GM10248 (cell line): Measurements from ENCODE around the gene TMEM259.

Experiments
- CTCF ChIA-PET: fragments of 300-600 bp; sonication (Branson Sonifier 250); formaldehyde crosslinking; extraction: SDS; loops from one replicate; lab custom pipeline; 2021; ENCODE audit warnings: antibody characterized with exemption; lab: Yijun Ruan, JAX
- POLR2A ChIA-PET: fragments of 350-650 bp; sonication (Branson Sonifier 250); formaldehyde crosslinking; extraction: SDS; loops from one replicate; lab custom pipeline; 2020; ENCODE audit warnings: antibody characterized with exemption; lab: Yijun Ruan, JAX
- DNase-seq: peaks from one replicate; pipeline ENCODE4 v3.0.0; 2012; ENCODE audit errors: extremely low spot score
- TF ChIP-seq, protein P1 (sequence below): IDR thresholded peaks from 2 replicates; pipeline ENCODE4 v1.5.1; 2012; ENCODE audit warnings: mild to moderate bottlenecking, low read depth; ENCODE audit errors: extremely low read depth, missing control alignments, control extremely low read depth

TMEM259 gene

DNA sequence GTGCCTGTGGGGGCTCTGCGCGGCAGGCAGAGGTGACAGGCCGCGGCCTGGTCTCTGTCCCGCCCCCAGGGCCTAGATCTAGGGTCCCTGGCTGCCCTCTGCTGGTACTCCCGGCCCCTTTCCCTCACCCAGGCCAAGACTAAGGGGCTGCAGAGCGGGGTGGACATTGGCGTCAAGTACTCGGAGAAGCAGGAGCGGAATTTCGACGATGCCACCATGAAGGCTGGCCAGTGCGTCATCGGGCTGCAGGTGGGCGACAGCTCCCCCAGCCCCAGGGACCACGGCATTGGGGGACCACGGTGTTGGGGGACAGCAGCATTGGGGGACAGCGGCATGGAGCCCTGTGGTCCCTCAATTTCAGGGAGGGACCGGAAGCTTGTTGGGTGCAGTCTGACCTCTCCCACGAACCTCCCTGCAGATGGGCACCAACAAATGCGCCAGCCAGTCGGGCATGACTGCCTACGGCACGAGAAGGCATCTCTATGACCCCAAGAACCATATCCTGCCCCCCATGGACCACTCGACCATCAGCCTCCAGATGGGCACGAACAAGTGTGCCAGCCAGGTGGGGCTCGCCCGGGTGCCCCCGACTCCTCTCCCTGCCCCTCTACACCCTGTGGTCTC is 15.2 kb upstream of the TMEM259 start:
- TF ChIP-seq, protein P1, sequence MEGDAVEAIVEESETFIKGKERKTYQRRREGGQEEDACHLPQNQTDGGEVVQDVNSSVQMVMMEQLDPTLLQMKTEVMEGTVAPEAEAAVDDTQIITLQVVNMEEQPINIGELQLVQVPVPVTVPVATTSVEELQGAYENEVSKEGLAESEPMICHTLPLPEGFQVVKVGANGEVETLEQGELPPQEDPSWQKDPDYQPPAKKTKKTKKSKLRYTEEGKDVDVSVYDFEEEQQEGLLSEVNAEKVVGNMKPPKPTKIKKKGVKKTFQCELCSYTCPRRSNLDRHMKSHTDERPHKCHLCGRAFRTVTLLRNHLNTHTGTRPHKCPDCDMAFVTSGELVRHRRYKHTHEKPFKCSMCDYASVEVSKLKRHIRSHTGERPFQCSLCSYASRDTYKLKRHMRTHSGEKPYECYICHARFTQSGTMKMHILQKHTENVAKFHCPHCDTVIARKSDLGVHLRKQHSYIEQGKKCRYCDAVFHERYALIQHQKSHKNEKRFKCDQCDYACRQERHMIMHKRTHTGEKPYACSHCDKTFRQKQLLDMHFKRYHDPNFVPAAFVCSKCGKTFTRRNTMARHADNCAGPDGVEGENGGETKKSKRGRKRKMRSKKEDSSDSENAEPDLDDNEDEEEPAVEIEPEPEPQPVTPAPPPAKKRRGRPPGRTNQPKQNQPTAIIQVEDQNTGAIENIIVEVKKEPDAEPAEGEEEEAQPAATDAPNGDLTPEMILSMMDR, result no peak
- ChIA-PET CTCF (interaction anchor here (1.5 to 4.7 kb wide), 2 partner anchors 9 to 209 kb away, joined by 3 to 32 read pairs; partner anchors contain the start of gene CNN2), POLR2A (interaction anchor here (0.6 kb wide), 1 partner anchor 70 kb away, joined by 3 read pairs; no protein-coding TSS in a partner anchor)
- no peak for DNase-seq

DNA sequence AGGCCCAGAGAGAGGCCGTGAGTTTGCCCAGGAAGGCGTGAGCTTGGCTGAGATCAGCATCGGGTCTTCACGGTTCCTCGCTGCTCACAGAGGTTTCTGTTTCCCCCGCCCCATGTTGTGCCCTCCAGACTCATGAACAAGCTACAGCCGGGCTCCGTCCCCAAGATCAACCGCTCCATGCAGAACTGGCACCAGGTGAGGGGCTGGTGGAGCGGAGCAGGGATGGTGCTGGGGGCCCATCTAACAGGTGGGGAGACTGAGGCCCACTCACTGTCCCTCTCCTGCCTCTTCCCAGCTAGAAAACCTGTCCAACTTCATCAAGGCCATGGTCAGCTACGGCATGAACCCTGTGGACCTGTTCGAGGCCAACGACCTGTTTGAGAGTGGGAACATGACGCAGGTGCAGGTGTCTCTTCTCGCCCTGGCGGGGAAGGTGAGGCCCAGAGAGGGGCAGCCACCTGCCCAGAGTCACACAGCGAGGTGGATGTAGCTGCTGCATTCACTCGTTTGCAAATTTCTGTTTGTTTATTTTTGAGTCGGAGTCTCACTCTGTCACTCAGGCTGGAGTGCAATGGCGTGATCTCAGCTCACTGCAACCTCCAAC is 11.4 kb upstream of the TMEM259 start:
- ChIA-PET CTCF (interaction anchor here (1.0 to 1.5 kb wide), 2 partner anchors 11 to 212 kb away, joined by 3 to 4 read pairs; partner anchors contain the start of gene RNU6-2), POLR2A (interaction anchor here (0.6 to 0.7 kb wide), 2 partner anchors 72 to 159 kb away, joined by 4 read pairs; no protein-coding TSS in a partner anchor)
- TF ChIP-seq, protein P1, result no peak
- no peak for DNase-seq

DNA sequence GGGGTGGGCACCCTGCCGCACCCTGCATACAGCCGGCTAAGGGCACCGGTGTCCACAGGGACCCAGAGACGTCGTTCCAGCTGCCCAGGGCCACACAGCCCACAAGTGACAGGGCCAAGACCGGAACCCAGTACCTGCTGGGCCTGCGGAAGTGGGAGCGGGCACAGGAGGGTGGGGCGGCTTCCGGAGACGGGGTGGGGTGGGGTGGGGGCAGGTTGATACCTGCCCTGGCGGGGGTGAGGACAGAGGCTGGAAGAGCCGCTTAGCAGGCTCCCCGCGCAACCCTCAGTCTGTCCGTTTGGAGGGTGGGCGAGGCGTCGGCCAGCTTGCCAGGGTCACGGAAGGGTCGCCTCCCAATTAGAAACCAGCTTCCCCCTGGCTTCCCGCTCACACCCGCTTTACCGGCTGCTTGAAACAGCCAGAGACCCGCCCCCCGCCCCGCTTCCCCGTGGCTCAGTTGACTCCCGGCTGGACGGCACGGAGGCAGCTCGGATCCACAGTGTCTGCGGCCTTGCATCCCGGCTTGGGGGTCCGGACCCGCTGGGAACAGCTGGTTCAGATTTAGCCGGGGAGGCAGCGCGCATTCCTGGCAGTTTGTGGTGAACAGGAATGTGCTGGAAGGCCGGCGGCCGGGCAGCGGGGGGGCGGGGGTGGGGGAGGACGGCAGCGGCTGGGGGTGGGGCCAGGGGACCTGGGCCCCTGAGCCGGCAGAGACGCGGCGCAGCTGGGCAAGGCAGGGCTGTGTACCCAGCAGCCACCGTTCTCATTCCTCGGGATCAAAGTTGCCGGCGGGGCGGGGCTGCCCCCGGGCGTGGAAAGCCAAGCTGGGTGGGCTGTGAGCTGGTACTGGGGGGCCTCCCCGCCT is 7.4 kb upstream of the TMEM259 start:
- peak; percentile 62 for DNase-seq
- CTCF ChIA-PET, result interaction anchor here (1.0 to 5.8 kb wide), 9 partner anchors 10 to 238 kb away, joined by 3 to 32 read pairs (median 3); partner anchors contain the start of gene ABCA7
- TF ChIP-seq, protein P1, result no peak
- POLR2A ChIA-PET, result no interaction called here

DNA sequence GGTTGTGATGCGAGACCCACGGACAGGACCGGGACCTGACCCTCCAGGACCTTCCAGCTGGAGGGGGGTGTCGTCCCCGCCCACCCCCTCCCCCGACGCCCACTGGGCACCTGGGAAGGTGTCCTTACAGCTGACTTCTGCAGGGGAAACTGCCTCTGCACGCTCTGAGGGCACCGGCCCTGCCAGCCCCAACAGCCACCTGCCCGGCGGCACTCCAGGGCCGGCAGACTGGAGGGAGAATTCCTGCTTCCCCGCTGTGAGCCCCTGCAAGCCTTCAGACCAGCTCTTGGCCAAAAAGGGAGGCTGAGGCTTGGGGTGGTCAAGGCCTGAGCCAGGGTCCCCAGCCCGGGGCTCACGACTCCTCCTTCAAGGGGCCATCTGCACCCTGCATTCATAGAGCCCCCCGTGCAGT is 6.7 kb upstream of the TMEM259 start:
- POLR2A ChIA-PET, result interaction anchor here (0.8 kb wide), 1 partner anchor 10 kb away, joined by 4 read pairs; no protein-coding TSS in a partner anchor
- CTCF ChIA-PET, result interaction anchor here (1.0 to 5.8 kb wide), 5 partner anchors 11 to 216 kb away, joined by 3 to 32 read pairs (median 5); partner anchors contain the start of gene ABCA7
- TF ChIP-seq, protein P1, result no peak
- no peak for DNase-seq

DNA sequence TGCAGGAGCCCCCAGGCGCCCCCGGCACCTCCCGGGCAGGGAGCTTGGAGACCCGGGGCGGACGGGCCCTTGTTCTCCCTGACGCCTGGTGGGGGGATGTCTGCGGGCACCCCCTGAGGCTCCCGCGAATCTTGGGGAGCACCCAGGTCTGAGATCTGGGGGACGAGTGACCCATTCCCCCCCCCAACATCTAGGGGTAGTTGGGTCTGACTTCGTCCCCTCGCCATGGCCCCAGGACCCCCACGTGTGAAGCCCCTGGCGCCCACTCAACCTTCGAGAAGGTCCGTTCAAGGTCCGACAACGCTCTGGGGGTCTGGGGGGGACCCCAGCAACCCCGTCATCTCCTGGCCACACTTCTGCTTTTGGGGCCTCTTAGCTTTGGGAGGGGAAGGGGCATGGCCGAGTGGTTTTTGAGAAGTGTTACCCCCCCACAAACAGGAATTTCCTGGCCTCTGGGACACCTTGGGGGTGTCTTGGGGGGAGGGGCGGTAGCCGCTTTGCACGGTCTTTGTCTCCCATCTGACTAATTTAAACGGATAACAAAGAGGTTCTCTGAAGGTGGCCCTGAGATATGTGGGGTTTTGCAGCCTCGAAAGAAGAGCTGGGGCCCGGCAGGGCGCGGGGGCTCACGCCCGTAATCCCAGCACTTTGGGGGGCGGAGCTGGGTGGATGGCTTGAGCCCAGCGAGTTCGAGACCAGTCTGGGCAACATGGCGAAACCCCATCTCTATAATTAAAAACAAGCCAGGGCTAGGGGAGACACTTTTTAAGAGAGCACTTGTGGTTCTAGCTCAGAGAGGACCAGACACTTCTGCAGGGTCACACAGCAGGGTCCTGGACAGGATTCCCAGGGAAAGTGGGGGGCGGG is 6.1 kb upstream of the TMEM259 start:
- no peak for DNase-seq
- ChIA-PET POLR2A (interaction anchor here (0.6 to 1.1 kb wide), 6 partner anchors 11 to 400 kb away, joined by 3 to 4 read pairs (median 4); partner anchors contain the start of gene CIRBP), CTCF (interaction anchor here (1.2 to 5.8 kb wide), 5 partner anchors 12 to 217 kb away, joined by 3 to 32 read pairs (median 5); partner anchors contain the start of genes ABCA7 and WDR18)
- TF ChIP-seq, protein P1, result no peak
